GM06990 (cell line): ENCODE measurements around the gene HELZ2.

Experiments
- DNase-seq: peaks from one replicate; pipeline ENCODE4 v3.0.0-alpha.2; 2011; ENCODE audit not compliant: insufficient read length; ENCODE audit errors: extremely low read depth
- H3K27me3 ChIP-seq: replicated peaks from 2 replicates; pipeline ENCODE4 v1.6.0; 2011; ENCODE audit warnings: low read length; ENCODE audit not compliant: control insufficient read depth, insufficient read depth
- H3K36me3 ChIP-seq: 2 replicates; pipeline ENCODE4 v1.5.1; 2011; ENCODE audit warnings: low read length; ENCODE audit not compliant: control insufficient read depth, insufficient read depth
- H3K4me3 ChIP-seq: replicated peaks from 2 replicates; pipeline ENCODE4 v1.5.1; 2011; ENCODE audit warnings: low read depth, mild to moderate bottlenecking, control low read depth, low read length
- TF ChIP-seq, protein P1 (sequence below): IDR thresholded peaks from 2 replicates; pipeline ENCODE4 v1.5.1; 2011; ENCODE audit warnings: low read length, control low read depth, mild to moderate bottlenecking, inconsistent platforms; ENCODE audit not compliant: insufficient read depth, poor library complexity, severe bottlenecking

Gene HELZ2

DNA sequence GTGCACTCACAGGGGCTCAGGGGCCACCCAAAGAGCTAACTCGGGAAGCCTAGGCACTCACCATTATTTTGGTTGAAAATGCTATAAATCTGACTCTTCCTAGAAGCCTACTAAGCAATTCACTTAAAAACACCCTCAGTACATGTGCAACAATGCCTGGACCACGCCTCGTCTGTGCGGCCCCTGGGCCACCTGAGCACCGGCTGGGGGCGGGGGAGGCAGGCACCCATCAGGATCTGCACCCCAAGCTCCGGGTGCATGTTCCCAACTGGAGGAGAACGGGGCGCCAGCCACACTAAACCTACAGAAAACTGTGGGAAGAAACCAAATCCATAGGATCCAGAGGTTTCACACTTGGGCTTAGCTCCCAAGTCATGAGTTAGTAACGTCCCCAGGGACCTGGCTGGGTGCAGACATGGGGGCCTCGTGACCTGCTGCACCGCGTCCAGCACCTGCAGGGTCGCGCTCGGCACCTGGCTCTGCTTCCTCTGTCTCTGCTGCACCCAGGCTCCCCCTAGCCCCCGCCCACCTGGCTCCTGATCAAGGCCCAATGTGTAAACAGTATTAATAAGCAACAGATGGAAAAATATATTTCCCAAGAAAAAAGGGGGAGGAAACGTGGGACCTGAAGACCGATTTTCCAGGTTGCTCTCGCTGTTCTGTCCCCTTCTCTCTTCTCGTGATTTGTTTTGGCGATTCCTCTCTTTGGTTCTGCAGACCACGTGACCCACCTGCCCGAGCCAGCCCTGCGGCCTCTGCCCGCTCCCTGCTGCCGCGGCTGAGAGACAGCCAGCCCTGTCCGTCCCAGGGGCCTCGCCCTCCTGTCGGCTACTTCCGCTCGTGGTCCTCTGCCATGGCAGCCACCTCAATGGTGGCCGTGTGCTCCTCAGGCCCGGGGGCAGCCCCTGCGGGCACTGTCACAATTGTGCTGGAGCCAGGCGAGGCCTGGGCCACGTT lies 15.5 kb upstream of the HELZ2 start:
- H3K27me3 ChIP-seq: no peaks in the 10 kb centered on the region
- no peak for DNase-seq
- TF ChIP-seq, protein P1, sequence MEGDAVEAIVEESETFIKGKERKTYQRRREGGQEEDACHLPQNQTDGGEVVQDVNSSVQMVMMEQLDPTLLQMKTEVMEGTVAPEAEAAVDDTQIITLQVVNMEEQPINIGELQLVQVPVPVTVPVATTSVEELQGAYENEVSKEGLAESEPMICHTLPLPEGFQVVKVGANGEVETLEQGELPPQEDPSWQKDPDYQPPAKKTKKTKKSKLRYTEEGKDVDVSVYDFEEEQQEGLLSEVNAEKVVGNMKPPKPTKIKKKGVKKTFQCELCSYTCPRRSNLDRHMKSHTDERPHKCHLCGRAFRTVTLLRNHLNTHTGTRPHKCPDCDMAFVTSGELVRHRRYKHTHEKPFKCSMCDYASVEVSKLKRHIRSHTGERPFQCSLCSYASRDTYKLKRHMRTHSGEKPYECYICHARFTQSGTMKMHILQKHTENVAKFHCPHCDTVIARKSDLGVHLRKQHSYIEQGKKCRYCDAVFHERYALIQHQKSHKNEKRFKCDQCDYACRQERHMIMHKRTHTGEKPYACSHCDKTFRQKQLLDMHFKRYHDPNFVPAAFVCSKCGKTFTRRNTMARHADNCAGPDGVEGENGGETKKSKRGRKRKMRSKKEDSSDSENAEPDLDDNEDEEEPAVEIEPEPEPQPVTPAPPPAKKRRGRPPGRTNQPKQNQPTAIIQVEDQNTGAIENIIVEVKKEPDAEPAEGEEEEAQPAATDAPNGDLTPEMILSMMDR: no peak
- no peak overlapping the region for H3K4me3 ChIP-seq
- H3K36me3 ChIP-seq: peaks cover 10% of the 10 kb centered on the region

DNA sequence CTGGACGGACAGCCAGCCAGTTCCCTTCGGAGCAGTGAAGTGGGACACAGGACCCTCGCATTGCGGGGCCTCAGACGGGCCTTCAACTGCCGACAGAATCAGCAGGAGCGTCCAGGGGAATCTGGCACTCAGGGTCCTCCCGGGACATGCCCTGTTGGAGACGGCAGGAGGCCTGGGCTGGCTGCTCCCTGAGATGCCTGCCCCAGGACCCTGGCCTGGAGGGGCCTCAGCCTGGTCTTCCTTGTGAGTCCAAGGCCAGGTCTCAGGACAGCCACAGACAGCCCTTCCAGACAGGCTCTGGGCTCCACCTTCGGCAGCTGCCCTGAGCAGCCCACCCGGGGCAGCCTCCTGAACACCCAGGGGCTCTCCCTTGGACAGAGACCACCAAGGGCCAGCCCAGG lies 14.6 kb upstream of the HELZ2 start:
- no peak for DNase-seq
- TF ChIP-seq, protein P1: no peak
- H3K4me3 ChIP-seq: no peak overlapping the region
- H3K36me3 ChIP-seq: peaks cover 10% of the 10 kb centered on the region
- no peaks in the 10 kb centered on the region for H3K27me3 ChIP-seq

DNA sequence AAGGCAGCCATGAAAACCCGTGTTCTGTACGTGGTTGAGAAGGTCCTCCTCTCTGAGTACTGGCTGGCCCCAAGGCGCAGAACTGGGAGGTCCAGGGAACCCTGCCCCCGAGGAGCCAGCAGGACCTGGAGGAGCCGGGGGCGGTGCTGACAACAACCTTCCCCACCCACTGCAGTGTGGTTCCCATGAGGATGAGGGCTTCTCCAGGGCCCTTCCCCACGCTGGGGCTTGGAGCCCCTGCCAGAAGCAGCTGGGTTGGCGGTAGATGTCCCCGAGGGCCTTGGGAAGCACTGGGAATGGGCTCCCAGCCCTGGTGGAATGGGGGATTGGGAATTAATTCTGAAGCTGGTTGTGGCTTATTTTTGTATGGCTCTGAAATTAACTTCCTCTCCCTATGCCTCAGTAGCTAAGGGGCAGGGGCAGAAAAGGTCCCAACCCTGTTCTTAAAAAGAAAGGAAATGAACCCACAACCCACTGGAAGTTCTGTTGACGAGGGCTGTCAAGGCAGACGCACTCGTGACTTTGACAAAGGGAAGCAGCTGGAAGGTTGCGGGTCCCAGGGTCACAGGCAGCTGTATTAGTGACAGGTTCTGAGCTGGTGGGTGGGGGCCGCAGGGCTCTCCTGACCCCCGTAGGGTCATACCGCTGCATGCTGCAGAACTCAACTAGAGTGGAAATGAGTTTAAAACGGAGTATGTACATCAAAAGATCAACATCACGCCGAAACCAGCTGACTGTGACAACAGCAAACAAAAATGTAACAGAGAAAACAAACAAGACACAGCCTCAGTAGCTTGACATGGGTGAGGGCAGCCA lies 13.9 kb upstream of the HELZ2 start:
- TF ChIP-seq, protein P1: no peak
- Histone ChIP-seq H3K36me3 (peaks cover 10% of the 10 kb centered on the region), H3K4me3 (no peak overlapping the region), H3K27me3 (no peaks in the 10 kb centered on the region)
- DNase-seq: no peak

DNA sequence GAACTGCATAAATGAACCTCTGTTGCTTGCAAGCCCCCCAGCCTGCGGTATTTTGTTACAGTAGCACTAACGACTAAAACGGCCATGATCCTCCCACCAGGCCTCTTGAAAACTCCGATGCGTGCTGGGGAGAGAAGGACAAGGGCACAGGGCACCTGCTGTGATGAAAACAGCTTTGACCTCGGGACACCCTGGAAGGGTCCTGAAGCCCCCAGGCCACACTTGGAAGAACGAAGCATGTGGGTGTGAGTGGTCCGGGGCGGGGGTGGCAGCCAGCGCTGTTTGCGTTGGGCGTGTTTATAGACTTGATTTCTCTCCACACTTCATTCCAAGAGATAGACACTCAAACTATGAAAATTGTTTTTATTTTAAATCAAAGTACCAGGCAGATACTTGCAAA lies 13.2 kb upstream of the HELZ2 start:
- Histone ChIP-seq H3K36me3 (peaks cover 8% of the 10 kb centered on the region), H3K27me3 (no peaks in the 10 kb centered on the region), H3K4me3 (no peak overlapping the region)
- no peak for DNase-seq
- TF ChIP-seq, protein P1: no peak

DNA sequence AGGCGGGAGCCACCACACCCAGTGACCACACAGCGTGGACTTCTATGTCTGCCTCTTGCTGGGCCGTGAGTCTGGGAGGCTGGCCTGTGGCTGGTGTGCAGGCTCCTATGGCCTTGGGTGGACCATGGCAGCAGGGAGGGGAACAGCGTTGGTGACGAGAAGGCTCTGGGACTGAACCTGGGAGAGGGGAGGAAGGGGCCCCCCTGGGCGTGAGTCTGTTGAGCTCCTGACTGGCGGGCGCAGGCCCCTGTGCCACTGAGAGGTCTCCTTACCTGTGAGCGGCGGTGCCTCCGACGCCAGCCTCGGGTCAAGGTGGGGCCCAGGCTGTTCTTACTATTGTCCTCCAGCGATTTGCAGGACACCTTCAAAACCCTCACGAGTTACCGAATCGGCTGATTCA lies 12.8 kb upstream of the HELZ2 start:
- TF ChIP-seq, protein P1: no peak
- no peak overlapping the region for H3K4me3 ChIP-seq
- no peaks in the 10 kb centered on the region for H3K27me3 ChIP-seq
- DNase-seq: no peak
- peaks cover 5% of the 10 kb centered on the region for H3K36me3 ChIP-seq
